Panc1 (cell line): ENCODE measurements around the gene TAF15. TPM values are rescaled to one million over a fixed set of nuclear protein-coding genes. Genes with fewer than 3 reads are reported as not detected.

Experiments
- ATAC-seq: fragments of 200-7000 bp; cut with Tn5 transposase; 2 replicates; pipeline ENCODE4 v1.9.1; 2020; ENCODE audit warnings: mild to moderate bottlenecking, moderate library complexity
- BruUV-seq: library from RNA; stranded (reverse); fragments of 400-500 nt; replicated peaks from 2 replicates; lab custom pipeline; 2021; lab: Mats Ljungman, UMichigan
- CTCF ChIA-PET: fragments of 300-600 bp; sonication (Branson Sonifier 250); formaldehyde crosslinking; loops from one replicate; lab custom pipeline; 2022; ENCODE audit warnings: antibody characterized with exemption; lab: Charles Lee
- POLR2A ChIA-PET: fragments of 300-600 bp; sonication (Branson Sonifier 250); formaldehyde crosslinking; loops from one replicate; lab custom pipeline; 2022; ENCODE audit warnings: antibody characterized with exemption; lab: Charles Lee
- DNase-seq: peaks from one replicate; pipeline ENCODE4 v3.0.0-alpha.2; 2010; ENCODE audit warnings: low read depth, low spot score
- H3K27ac ChIP-seq: 2 replicates; pipeline ENCODE4 v1.5.1; 2011; ENCODE audit warnings: mild to moderate bottlenecking, low read length, inconsistent platforms
- H3K27me3 ChIP-seq: fragments of 200-500 bp; sonication (Bioruptor generic); 2 replicates; pipeline ENCODE4 v1.6.0; 2014; ENCODE audit warnings: low read length, inconsistent platforms; ENCODE audit not compliant: control insufficient read depth, insufficient read depth
- H3K36me3 ChIP-seq: fragments of 200-500 bp; sonication (Bioruptor generic); 2 replicates; pipeline ENCODE4 v1.5.1; 2014; ENCODE audit warnings: inconsistent platforms, mild to moderate bottlenecking, low read length, moderate library complexity; ENCODE audit not compliant: control insufficient read depth, insufficient read depth
- H3K4me1 ChIP-seq: 2 replicates; pipeline ENCODE4 v1.5.1; 2011; ENCODE audit warnings: inconsistent platforms, mild to moderate bottlenecking, low read length, moderate library complexity; ENCODE audit not compliant: control insufficient read depth, insufficient read depth
- H3K4me3 ChIP-seq, 2 experiments: 2 replicates each; pipeline ENCODE4 v1.5.1; 2011 to 2012; ENCODE audit warnings: low read depth in 2 of 2, low read length in 2 of 2, mild to moderate bottlenecking in 2 of 2, inconsistent platforms in 1 of 2, moderate library complexity in 1 of 2
- H3K9me3 ChIP-seq: fragments of 200-500 bp; sonication (Bioruptor generic); 2 replicates; pipeline ENCODE4 v1.5.1; 2014; ENCODE audit warnings: low read depth, mild to moderate bottlenecking, inconsistent platforms, low read length, moderate library complexity; ENCODE audit not compliant: control insufficient read depth, insufficient read depth
- POLR2AphosphoS5 ChIP-seq: IDR thresholded peaks from 2 replicates; pipeline ENCODE4 v1.6.1; 2012; ENCODE audit warnings: mild to moderate bottlenecking, low read depth, low read length, moderate library complexity
- SIN3A ChIP-seq: IDR thresholded peaks from 2 replicates; pipeline ENCODE4 v1.6.1; 2012; ENCODE audit warnings: low read depth, mild to moderate bottlenecking, low read length, moderate library complexity, borderline replicate concordance; ENCODE audit not compliant: insufficient read depth
- TCF7L2 ChIP-seq: IDR thresholded peaks from 2 replicates; pipeline ENCODE4 v1.6.1; 2011; ENCODE audit warnings: mild to moderate bottlenecking, low read depth, low read length, inconsistent platforms
- in situ Hi-C: cut with HindIII; loops from 2 replicates; pipeline ENCODE4 v1.10.0; 2016; ENCODE audit warnings: low sequenced_read_pairs, low pct_unique_long_range_greater_than_20kb
- intact Hi-C: fragments of 100-400 bp; cut with micrococcal nuclease; formaldehyde crosslinking; loops from one replicate; pipeline ENCODE4 v1.10.0; 2022; ENCODE audit not compliant: unreplicated experiment
- total RNA-seq: library from RNA; stranded (reverse); gene quantifications from one replicate; pipeline ENCODE4 v1.2.1, GENCODE V29; 2021; ENCODE audit not compliant: unreplicated experiment
- TF ChIP-seq, protein P1 (sequence below): fragments of 450-650 bp; IDR thresholded peaks from 2 replicates; pipeline ENCODE4 v1.5.1; 2017; ENCODE audit warnings: mild to moderate bottlenecking
- TF ChIP-seq, protein P2 (sequence below), 2 experiments: IDR thresholded peaks; 2 replicates each; pipeline ENCODE4 v1.6.1; 2011 to 2012; ENCODE audit warnings: low read depth in 2 of 2, control low read depth in 1 of 2, low read length in 1 of 2, mild to moderate bottlenecking in 1 of 2, moderate library complexity in 1 of 2; ENCODE audit not compliant: insufficient read depth in 1 of 2

Gene TAF15
- total RNA-seq, 1 experiment from 2014 or later, result 249 TPM

DNA sequence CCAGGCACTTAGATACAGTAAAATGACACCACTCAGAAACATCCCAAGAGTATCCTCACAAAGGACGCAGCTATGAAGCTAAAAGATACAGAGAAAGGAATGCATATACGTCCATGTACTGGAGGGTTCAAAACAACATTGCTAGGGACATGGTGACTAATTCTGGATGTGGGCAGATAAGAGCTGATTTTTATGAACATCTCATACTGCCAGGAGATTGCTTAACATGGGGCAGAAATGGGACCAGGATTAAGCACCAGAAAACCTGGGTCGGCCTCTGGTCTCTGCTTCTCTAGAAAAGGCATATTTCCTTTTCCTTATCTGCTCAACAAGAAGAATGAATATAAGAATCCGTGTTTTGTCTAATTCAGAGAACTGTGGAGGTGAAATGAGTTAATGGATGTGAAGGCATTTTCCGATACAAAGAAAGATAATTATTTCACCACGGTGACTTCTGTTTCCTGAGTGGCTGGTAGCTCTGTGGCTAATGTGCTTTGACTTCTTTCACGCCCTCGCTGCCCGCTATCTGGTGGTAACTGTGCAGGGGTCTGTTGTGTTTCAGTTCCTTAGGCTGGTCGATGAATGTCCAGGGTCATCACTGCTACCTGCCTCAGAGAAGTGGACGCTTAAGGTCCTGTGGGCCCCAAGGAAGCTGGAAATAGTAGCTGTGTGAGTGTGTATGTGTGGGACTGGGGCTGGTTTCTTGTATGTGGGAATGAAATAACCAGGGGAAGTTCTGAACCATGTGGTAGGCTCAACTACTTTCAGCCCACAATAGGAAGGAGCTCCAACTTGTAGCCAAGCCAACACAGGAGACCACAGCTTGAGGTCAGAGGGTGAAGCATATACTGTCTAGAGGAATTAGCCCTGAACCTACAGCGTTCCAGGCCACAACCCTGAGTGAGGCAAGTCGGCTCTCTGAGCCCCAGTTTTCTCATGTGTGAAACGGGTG lies 86.6 kb downstream of the TAF15 start:
- no peaks in the 10 kb centered on the region for H3K27me3 ChIP-seq
- intact Hi-C loops (no loop called here), in situ Hi-C loops (no loop called here)
- ATAC-seq (no peak), DNase-seq (no peak)
- no peak for TF ChIP-seq POLR2AphosphoS5
- TF ChIP-seq SIN3A, result no peak
- TF ChIP-seq, protein P1, sequence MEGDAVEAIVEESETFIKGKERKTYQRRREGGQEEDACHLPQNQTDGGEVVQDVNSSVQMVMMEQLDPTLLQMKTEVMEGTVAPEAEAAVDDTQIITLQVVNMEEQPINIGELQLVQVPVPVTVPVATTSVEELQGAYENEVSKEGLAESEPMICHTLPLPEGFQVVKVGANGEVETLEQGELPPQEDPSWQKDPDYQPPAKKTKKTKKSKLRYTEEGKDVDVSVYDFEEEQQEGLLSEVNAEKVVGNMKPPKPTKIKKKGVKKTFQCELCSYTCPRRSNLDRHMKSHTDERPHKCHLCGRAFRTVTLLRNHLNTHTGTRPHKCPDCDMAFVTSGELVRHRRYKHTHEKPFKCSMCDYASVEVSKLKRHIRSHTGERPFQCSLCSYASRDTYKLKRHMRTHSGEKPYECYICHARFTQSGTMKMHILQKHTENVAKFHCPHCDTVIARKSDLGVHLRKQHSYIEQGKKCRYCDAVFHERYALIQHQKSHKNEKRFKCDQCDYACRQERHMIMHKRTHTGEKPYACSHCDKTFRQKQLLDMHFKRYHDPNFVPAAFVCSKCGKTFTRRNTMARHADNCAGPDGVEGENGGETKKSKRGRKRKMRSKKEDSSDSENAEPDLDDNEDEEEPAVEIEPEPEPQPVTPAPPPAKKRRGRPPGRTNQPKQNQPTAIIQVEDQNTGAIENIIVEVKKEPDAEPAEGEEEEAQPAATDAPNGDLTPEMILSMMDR, result no peak
- TF ChIP-seq, protein P2, sequence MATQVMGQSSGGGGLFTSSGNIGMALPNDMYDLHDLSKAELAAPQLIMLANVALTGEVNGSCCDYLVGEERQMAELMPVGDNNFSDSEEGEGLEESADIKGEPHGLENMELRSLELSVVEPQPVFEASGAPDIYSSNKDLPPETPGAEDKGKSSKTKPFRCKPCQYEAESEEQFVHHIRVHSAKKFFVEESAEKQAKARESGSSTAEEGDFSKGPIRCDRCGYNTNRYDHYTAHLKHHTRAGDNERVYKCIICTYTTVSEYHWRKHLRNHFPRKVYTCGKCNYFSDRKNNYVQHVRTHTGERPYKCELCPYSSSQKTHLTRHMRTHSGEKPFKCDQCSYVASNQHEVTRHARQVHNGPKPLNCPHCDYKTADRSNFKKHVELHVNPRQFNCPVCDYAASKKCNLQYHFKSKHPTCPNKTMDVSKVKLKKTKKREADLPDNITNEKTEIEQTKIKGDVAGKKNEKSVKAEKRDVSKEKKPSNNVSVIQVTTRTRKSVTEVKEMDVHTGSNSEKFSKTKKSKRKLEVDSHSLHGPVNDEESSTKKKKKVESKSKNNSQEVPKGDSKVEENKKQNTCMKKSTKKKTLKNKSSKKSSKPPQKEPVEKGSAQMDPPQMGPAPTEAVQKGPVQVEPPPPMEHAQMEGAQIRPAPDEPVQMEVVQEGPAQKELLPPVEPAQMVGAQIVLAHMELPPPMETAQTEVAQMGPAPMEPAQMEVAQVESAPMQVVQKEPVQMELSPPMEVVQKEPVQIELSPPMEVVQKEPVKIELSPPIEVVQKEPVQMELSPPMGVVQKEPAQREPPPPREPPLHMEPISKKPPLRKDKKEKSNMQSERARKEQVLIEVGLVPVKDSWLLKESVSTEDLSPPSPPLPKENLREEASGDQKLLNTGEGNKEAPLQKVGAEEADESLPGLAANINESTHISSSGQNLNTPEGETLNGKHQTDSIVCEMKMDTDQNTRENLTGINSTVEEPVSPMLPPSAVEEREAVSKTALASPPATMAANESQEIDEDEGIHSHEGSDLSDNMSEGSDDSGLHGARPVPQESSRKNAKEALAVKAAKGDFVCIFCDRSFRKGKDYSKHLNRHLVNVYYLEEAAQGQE (IDR thresholded peaks at IDR 0.05; ENCODE audit: insufficient read depth in 1 of 2, low read depth in 2 of 2, low read length in 1 of 2), result no peak
- no peak for TF ChIP-seq TCF7L2
- H3K36me3 ChIP-seq, result no peaks in the 10 kb centered on the region
- H3K27ac ChIP-seq, result no peak overlapping the region
- no peak overlapping the region for H3K4me3 ChIP-seq
- no TSS peak for BruUV-seq
- H3K9me3 ChIP-seq, result no peaks in the 10 kb centered on the region
- POLR2A ChIA-PET, result interaction anchor here (0.6 kb wide), 1 partner anchor 448 kb away, joined by 4 read pairs; no protein-coding TSS in a partner anchor
- CTCF ChIA-PET, result interaction anchor here (0.6 kb wide), 1 partner anchor 13 kb away, joined by 10 read pairs; no protein-coding TSS in a partner anchor
- H3K4me1 ChIP-seq, result no peaks in the 10 kb centered on the region

Other genes starting within 250 kb of the TAF15 start
- not detected for gene SLFN14, start 248.7 kb upstream of the TAF15 start, total RNA-seq
- gene PEX12, start 230.9 kb upstream of the TAF15 start, total RNA-seq, result 6.6 TPM
- gene AP2B1, start 222.2 kb upstream of the TAF15 start, total RNA-seq, result 446 TPM
- 4.3 TPM for gene RASL10B, start 77.8 kb upstream of the TAF15 start, total RNA-seq
- gene GAS2L2, start 56.2 kb upstream of the TAF15 start, total RNA-seq, result not detected
- gene C17orf50, start 48.6 kb upstream of the TAF15 start, total RNA-seq, result not detected
- gene MMP28, start 13.8 kb upstream of the TAF15 start, total RNA-seq, result 1.6 TPM
- not detected for gene HEATR9, start 59.4 kb downstream of the TAF15 start, total RNA-seq
- 15.9 TPM for gene CCL5, start 70.9 kb downstream of the TAF15 start, total RNA-seq
- 5.5 TPM for gene RDM1, start 121.3 kb downstream of the TAF15 start, total RNA-seq
- gene LYZL6, start 134.2 kb downstream of the TAF15 start, total RNA-seq, result not detected
- gene CCL16, start 172.0 kb downstream of the TAF15 start, total RNA-seq, result not detected
- gene CCL14, start 177.2 kb downstream of the TAF15 start, total RNA-seq, result not detected
- not detected for gene CCL15, start 192.1 kb downstream of the TAF15 start, total RNA-seq
- not detected for gene CCL23, start 208.5 kb downstream of the TAF15 start, total RNA-seq